OCI-LY7 (cell line): ENCODE results near the gene PKHD1.

Experiments used
- EZH2phosphoT487 ChIP-seq: fragments of 200-600 bp; sonication (generic); IDR thresholded peaks from 2 replicates; pipeline ENCODE4 v1.6.1; 2018; ENCODE audit warnings: low read depth, borderline replicate concordance, mild to moderate bottlenecking, mixed run types, antibody characterized with exemption, low read length, moderate library complexity, mixed read lengths
- TF ChIP-seq, protein P1 (sequence below): fragments of 200-600 bp; sonication (generic); conservative IDR thresholded peaks from 2 replicates; pipeline ENCODE4 v1.5.1; 2014; ENCODE audit warnings: mild to moderate bottlenecking, antibody characterized with exemption, low read length, moderate library complexity, mixed read lengths

DNA sequence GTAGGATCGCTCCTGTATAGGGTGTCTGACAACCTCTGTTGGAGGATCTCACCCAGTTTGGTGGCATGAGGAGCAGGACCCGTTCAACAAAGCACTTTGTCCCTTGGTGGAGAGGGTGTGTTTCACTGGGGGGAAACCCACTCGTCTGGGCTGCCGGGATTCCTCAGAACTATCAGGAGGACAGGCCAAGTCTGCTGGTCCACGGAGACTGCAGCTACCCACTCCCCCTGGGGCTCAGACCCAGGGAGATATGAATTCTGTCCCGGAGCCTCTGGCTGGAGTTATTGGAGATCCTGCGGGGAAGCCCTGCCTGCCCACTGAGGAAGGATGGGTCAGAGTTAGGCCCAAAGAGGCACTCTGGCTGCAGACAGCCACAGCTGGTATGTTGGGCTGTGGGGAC, 233.1 kb downstream of the PKHD1 start:
- TF ChIP-seq, protein P1, sequence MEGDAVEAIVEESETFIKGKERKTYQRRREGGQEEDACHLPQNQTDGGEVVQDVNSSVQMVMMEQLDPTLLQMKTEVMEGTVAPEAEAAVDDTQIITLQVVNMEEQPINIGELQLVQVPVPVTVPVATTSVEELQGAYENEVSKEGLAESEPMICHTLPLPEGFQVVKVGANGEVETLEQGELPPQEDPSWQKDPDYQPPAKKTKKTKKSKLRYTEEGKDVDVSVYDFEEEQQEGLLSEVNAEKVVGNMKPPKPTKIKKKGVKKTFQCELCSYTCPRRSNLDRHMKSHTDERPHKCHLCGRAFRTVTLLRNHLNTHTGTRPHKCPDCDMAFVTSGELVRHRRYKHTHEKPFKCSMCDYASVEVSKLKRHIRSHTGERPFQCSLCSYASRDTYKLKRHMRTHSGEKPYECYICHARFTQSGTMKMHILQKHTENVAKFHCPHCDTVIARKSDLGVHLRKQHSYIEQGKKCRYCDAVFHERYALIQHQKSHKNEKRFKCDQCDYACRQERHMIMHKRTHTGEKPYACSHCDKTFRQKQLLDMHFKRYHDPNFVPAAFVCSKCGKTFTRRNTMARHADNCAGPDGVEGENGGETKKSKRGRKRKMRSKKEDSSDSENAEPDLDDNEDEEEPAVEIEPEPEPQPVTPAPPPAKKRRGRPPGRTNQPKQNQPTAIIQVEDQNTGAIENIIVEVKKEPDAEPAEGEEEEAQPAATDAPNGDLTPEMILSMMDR: no peak
- no peak for TF ChIP-seq EZH2phosphoT487
